HFFc6 (cell line): ENCODE measurements around the gene TELO2. TPM values are rescaled to one million over a fixed set of nuclear protein-coding genes. Genes with fewer than 3 reads are reported as not detected.

ENCODE experiments used
- DNase-seq: peaks from one replicate; pipeline ENCODE4 v3.0.0-alpha.2; 2018
- H3K27ac Mint-ChIP-seq: 2 replicates; pipeline ENCODE4 v1.8.0; 2020; ENCODE audit warnings: mild to moderate bottlenecking, mixed read lengths
- H3K27me3 Mint-ChIP-seq: 2 replicates; pipeline ENCODE4 v1.8.0; 2021; ENCODE audit warnings: mild to moderate bottlenecking, moderate library complexity, mixed read lengths; ENCODE audit not compliant: insufficient read depth
- H3K36me3 Mint-ChIP-seq: 2 replicates; pipeline ENCODE4 v1.8.0; 2021; ENCODE audit warnings: low read depth, mixed read lengths
- H3K4me1 Mint-ChIP-seq: 2 replicates; pipeline ENCODE4 v1.8.0; 2020; ENCODE audit warnings: low read depth, mixed read lengths
- H3K4me3 Mint-ChIP-seq: 2 replicates; pipeline ENCODE4 v1.8.0; 2020; ENCODE audit warnings: mild to moderate bottlenecking, moderate library complexity, mixed read lengths
- H3K9me3 Mint-ChIP-seq: 2 replicates; pipeline ENCODE4 v1.8.0; 2020; ENCODE audit warnings: mild to moderate bottlenecking, mixed read lengths
- CTCF ChIP-seq: fragments of 200-600 bp; sonication (generic); IDR thresholded peaks from 2 replicates; pipeline ENCODE4 v1.5.0; 2021; ENCODE audit warnings: antibody characterized with exemption, mild to moderate bottlenecking
- total RNA-seq, 6 experiments: library from RNA; stranded (reverse); fragmentation: NEBNext Ultra II Directional; extraction: Animal tissue kit (Norgen Biotek cat#: 25700); gene quantifications; 2 replicates in 1 of 6; 3 replicates in 5 of 6; pipeline ENCODE4 v1.2.3, GENCODE V29; 2021

The TELO2 gene
- total RNA-seq, 6 experiments from 2014 or later = 28.6 to 37.4 (median 34.8) TPM

- H3K36me3 Mint-ChIP-seq = peaks cover 16% of the 10 kb centered on the region
- no peaks in the 10 kb centered on the region for H3K9me3 Mint-ChIP-seq
- no peaks in the 10 kb centered on the region for H3K4me1 Mint-ChIP-seq
- H3K27me3 Mint-ChIP-seq = peaks cover 7% of the 10 kb centered on the region
- DNase-seq = no peak
- H3K27ac Mint-ChIP-seq = no peak overlapping the region
- H3K4me3 Mint-ChIP-seq = no peak overlapping the region
- TF ChIP-seq CTCF = no peak
Measured at GRCh38 chr16:1554826-1555445, 61.8 kb downstream of the TELO2 start.

- no peak overlapping the region for H3K27ac Mint-ChIP-seq
- TF ChIP-seq CTCF = no peak
- no peak for DNase-seq
- peaks cover 7% of the 10 kb centered on the region for H3K27me3 Mint-ChIP-seq
- no peak overlapping the region for H3K4me3 Mint-ChIP-seq
- H3K9me3 Mint-ChIP-seq = no peaks in the 10 kb centered on the region
- H3K4me1 Mint-ChIP-seq = no peaks in the 10 kb centered on the region; the same call in 1 of the 2 replicates
- H3K36me3 Mint-ChIP-seq = peaks cover 20% of the 10 kb centered on the region
Measured at GRCh38 chr16:1556254-1556653, 63.1 kb downstream of the TELO2 start.

GRCh38 chr16:1557074-1557473 is 63.9 kb downstream of the TELO2 start:
- H3K4me1 Mint-ChIP-seq = no peaks in the 10 kb centered on the region; the same call in 1 of the 2 replicates
- TF ChIP-seq CTCF = no peak
- peaks cover 7% of the 10 kb centered on the region for H3K27me3 Mint-ChIP-seq
- no peak overlapping the region for H3K27ac Mint-ChIP-seq
- H3K4me3 Mint-ChIP-seq = no peak overlapping the region
- H3K9me3 Mint-ChIP-seq = no peaks in the 10 kb centered on the region
- DNase-seq = no peak
- peaks cover 25% of the 10 kb centered on the region for H3K36me3 Mint-ChIP-seq

GRCh38 chr16:1557576-1557975 is 64.4 kb downstream of the TELO2 start:
- Mint-ChIP-seq H3K4me1 (no peaks in the 10 kb centered on the region; the same call in 1 of the 2 replicates), H3K9me3 (no peaks in the 10 kb centered on the region), H3K27me3 (peaks cover 4% of the 10 kb centered on the region), H3K36me3 (peaks cover 25% of the 10 kb centered on the region), H3K4me3 (no peak overlapping the region), H3K27ac (no peak overlapping the region)
- no peak for TF ChIP-seq CTCF
- no peak for DNase-seq

GRCh38 chr16:1559446-1559975 is 66.4 kb downstream of the TELO2 start:
- Mint-ChIP-seq H3K27me3 (peaks cover 4% of the 10 kb centered on the region), H3K4me3 (no peak overlapping the region), H3K36me3 (peaks cover 25% of the 10 kb centered on the region), H3K27ac (no peak overlapping the region), H3K4me1 (no peaks in the 10 kb centered on the region; the same call in 1 of the 2 replicates), H3K9me3 (no peaks in the 10 kb centered on the region)
- TF ChIP-seq CTCF = no peak
- DNase-seq = no peak

Other genes with a start within 250 kb of the TELO2 start
- not detected for gene TPSD1, start 237.3 kb upstream of the TELO2 start, total RNA-seq
- 100 to 1,000 TPM; 116 to 147 (median 138) TPM for gene UBE2I, start 183.7 kb upstream of the TELO2 start, total RNA-seq
- gene BAIAP3, start 159.7 kb upstream of the TELO2 start, total RNA-seq = under 1 TPM; 0.11 to 0.28 (median 0.16) TPM
- gene TSR3, start 141.5 kb upstream of the TELO2 start, total RNA-seq = 10 to 100 TPM; 73.7 to 84.6 (median 78.1) TPM
- gene GNPTG, start 141.4 kb upstream of the TELO2 start, total RNA-seq = 10 to 100 TPM; 46.8 to 68.1 (median 52.6) TPM
- gene UNKL, start 78.7 kb upstream of the TELO2 start, total RNA-seq = 10 to 100 TPM; 15.0 to 22.6 (median 16.5) TPM
- gene UQCC4, start 72.6 kb upstream of the TELO2 start, total RNA-seq = 10 to 100 TPM; 11.0 to 16.7 (median 13.3) TPM
- gene PERCC1, start 62.3 kb upstream of the TELO2 start, total RNA-seq = not detected
- gene CCDC154, start 48.8 kb upstream of the TELO2 start, total RNA-seq = under 1 TPM in 3 of 6 experiments, not detected in 3; 0.10 to 0.52 (median 0.31) TPM
- 10 to 100 TPM; 47.5 to 62.6 (median 51.3) TPM for gene CLCN7, start 18.3 kb upstream of the TELO2 start, total RNA-seq
- gene PTX4, start 4.4 kb upstream of the TELO2 start, total RNA-seq = under 1 TPM in 4 of 6 experiments, not detected in 2; 0.14 to 0.24 (median 0.18) TPM
- gene TMEM204, start 40.3 kb downstream of the TELO2 start, total RNA-seq = 10 to 100 TPM; 15.4 to 28.5 (median 16.2) TPM
- gene IFT140, start 118.7 kb downstream of the TELO2 start, total RNA-seq = 10 to 100 TPM; 11.1 to 15.6 (median 13.2) TPM
- gene CRAMP1, start 119.0 kb downstream of the TELO2 start, total RNA-seq = 10 to 100 TPM; 10.7 to 14.2 (median 12.4) TPM
- 10 to 100 TPM; 71.7 to 92.9 (median 80.8) TPM for gene JPT2, start 184.9 kb downstream of the TELO2 start, total RNA-seq
- gene MAPK8IP3, start 212.8 kb downstream of the TELO2 start, total RNA-seq = 10 to 100 TPM; 34.3 to 39.9 (median 37.1) TPM